Neutrophil (primary cell): Measurements from ENCODE around the gene SPRR1B.
"Not testable (repeated sequence)": the region's sequence is repeated elsewhere in the genome, so short reads cannot be mapped to it uniquely, and the experiment has no call there.

ENCODE experiments used
- H3K27ac ChIP-seq: fragments of 200-600 bp; sonication (generic); 2 replicates; pipeline ENCODE4 v1.5.1; 2016; ENCODE audit warnings: mild to moderate bottlenecking, moderate library complexity
- H3K27me3 ChIP-seq: fragments of 200-600 bp; sonication (generic); 2 replicates; pipeline ENCODE4 v1.6.0; 2016; ENCODE audit warnings: mild to moderate bottlenecking
- H3K36me3 ChIP-seq: fragments of 200-600 bp; sonication (generic); 2 replicates; pipeline ENCODE4 v1.5.1; 2017
- H3K4me1 ChIP-seq, 2 experiments: fragments of 200-600 bp in 1 of 2; sonication (generic) in 1 of 2; 1 replicate in 1 of 2; 2 replicates in 1 of 2; pipeline versions ENCODE4 v1.5.1 to v1.6.1; 2013 to 2016; ENCODE audit warnings: low read depth in 1 of 2, low read length in 1 of 2, mild to moderate bottlenecking in 1 of 2, moderate library complexity in 1 of 2; ENCODE audit not compliant: control insufficient read depth in 1 of 2, insufficient read depth in 1 of 2
- H3K4me3 ChIP-seq, 2 experiments: fragments of 200-600 bp in 1 of 2; sonication (generic) in 1 of 2; 1 replicate in 1 of 2; 2 replicates in 1 of 2; pipeline ENCODE4 v1.5.1; 2013 to 2016; ENCODE audit warnings: low read depth in 1 of 2, low read length in 1 of 2, mild to moderate bottlenecking in 1 of 2, moderate library complexity in 1 of 2
- H3K9me3 ChIP-seq: fragments of 200-600 bp; sonication (generic); 2 replicates; pipeline ENCODE4 v1.5.1; 2016
- TF ChIP-seq, protein P1 (sequence below): fragments of 200-600 bp; sonication (generic); IDR thresholded peaks from 2 replicates; pipeline ENCODE4 v1.5.1; 2016; ENCODE audit warnings: antibody characterized with exemption

SPRR1B gene

DNA sequence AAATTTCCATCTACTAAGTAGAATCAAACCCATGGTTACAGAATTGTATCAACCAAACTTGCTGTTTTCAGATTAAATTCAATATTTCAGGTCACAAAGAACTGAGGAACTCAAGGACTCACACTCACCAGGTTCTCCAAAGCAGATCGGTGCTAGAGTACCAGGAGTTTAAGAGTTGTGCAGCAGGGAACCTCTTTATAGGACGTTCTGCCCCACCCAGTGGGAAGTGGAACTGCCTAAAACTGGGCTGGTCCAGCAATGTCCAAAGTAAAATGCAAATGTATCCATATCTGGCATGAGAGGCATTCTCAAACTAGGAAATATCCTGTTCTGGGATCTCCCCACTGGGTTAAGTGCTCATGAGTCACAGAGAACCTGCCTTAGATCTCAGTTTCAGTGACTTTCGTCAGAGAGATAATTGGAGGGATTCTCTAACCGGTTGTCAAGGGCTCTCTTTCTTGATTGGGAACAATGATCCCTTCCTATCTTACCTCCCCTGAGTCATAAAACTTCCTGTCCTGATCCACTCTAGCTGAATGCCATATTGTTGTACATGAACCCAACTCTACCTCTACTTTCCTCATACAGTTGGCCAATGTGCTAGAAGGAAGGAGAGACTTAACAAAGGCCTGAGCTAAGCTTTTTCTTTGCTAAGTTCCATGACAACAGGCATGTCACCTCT lies 10.1 kb downstream of the SPRR1B start, which contains the start of gene SPRR2D:
Gene SPRR2D (minus strand): TSS at position 171 of the 682 bp plus-strand sequence. CDS start 774 bp downstream, outside the sequence.
- TF ChIP-seq, protein P1, sequence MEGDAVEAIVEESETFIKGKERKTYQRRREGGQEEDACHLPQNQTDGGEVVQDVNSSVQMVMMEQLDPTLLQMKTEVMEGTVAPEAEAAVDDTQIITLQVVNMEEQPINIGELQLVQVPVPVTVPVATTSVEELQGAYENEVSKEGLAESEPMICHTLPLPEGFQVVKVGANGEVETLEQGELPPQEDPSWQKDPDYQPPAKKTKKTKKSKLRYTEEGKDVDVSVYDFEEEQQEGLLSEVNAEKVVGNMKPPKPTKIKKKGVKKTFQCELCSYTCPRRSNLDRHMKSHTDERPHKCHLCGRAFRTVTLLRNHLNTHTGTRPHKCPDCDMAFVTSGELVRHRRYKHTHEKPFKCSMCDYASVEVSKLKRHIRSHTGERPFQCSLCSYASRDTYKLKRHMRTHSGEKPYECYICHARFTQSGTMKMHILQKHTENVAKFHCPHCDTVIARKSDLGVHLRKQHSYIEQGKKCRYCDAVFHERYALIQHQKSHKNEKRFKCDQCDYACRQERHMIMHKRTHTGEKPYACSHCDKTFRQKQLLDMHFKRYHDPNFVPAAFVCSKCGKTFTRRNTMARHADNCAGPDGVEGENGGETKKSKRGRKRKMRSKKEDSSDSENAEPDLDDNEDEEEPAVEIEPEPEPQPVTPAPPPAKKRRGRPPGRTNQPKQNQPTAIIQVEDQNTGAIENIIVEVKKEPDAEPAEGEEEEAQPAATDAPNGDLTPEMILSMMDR: no peak
- H3K4me3 ChIP-seq: no peak within 1 kb of the TSS
- peaks cover 35% of the 10 kb centered on the region for H3K27me3 ChIP-seq
- no peaks in the 10 kb centered on the region for H3K4me1 ChIP-seq
- no peak within 1 kb of the TSS for H3K27ac ChIP-seq
- no peaks in the 10 kb centered on the region for H3K9me3 ChIP-seq
- no peaks in the 10 kb centered on the region for H3K36me3 ChIP-seq

GRCh38 chr1:153049211-153049610 lies 18.2 kb downstream of the SPRR1B start:
- no peaks in the 10 kb centered on the region for H3K4me1 ChIP-seq
- H3K27me3 ChIP-seq: peaks cover 14% of the 10 kb centered on the region
- H3K4me3 ChIP-seq: no peak overlapping the region
- H3K36me3 ChIP-seq: no peaks in the 10 kb centered on the region
- H3K27ac ChIP-seq: no peak overlapping the region
- H3K9me3 ChIP-seq: no peaks in the 10 kb centered on the region
- TF ChIP-seq, protein P1: no peak

- not testable (repeated sequence) for H3K27ac ChIP-seq, H3K9me3 ChIP-seq
These were observed 25.1 kb downstream of the SPRR1B start for GRCh38 chr1:153056111-153056510.

DNA sequence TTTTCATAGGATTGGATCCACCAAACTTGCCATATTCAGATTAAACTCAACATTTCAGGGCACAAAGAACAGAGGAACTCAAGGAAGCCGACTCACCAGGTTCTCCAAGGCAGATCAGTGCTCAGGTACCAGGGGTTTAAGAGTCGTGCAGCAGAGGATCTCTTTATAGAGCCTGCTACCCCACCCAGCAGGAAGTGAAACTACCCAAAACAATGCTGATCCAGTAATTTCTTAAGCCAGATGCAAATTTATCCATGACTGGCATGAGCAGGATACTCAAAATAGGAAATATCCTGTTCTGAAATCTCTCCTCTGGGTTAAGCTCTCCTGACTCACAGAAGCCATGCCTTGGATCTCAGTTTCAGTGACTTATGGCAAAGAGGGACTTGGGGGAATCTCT lies 26.4 kb downstream of the SPRR1B start, which contains the start of gene SPRR2A:
Gene SPRR2A (minus strand): TSS at position 138 of the 400 bp plus-strand sequence. CDS start 777 bp downstream, outside the sequence.
- no peak within 1 kb of the TSS for H3K27ac ChIP-seq
- H3K27me3 ChIP-seq: peaks cover 55% of the 10 kb centered on the region
- no peaks in the 10 kb centered on the region for H3K4me1 ChIP-seq
- TF ChIP-seq, protein P1: no peak
- H3K9me3 ChIP-seq: no peaks in the 10 kb centered on the region
- no peak within 1 kb of the TSS for H3K4me3 ChIP-seq
- no peaks in the 10 kb centered on the region for H3K36me3 ChIP-seq

More at GRCh38 chr1:153056111-153056510, 25.1 kb downstream of the SPRR1B start:
- not testable (repeated sequence) for H3K4me1 ChIP-seq, H3K4me3 ChIP-seq, H3K36me3 ChIP-seq
- H3K27me3 ChIP-seq: peaks cover 55% of the 10 kb centered on the region

DNA sequence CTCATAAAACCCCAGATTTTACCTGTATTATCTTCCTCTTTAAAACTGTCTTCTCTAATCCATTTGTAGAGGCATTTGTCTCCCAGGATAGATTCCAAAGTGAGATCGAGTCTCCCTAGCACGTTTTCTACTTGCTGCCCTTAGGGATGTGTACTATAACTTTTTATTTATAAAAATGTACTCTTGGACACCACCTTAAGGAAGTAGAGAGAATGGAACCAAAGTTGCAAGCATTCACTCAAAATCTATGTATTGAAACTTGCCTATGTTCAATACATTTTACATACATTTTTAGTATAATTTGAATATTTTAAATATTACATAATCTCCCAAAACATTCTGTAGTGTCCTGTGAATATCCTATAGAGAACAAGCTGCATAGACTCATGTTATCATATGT lies 27.2 kb downstream of the SPRR1B start:
- no peaks in the 10 kb centered on the region for H3K9me3 ChIP-seq
- TF ChIP-seq, protein P1: no peak
- no peak overlapping the region for H3K27ac ChIP-seq

More for the DNA sequence above, 27.2 kb downstream of the SPRR1B start:
- H3K27me3 ChIP-seq: peaks cover 55% of the 10 kb centered on the region
- no peak overlapping the region for H3K4me3 ChIP-seq
- H3K4me1 ChIP-seq: no peaks in the 10 kb centered on the region
- no peaks in the 10 kb centered on the region for H3K36me3 ChIP-seq
